GM12878 (cell line): ENCODE data around the gene ABCA9. TPM values are rescaled to one million over a fixed set of nuclear protein-coding genes. Genes with fewer than 3 reads are reported as not detected.

Experiments used
- ATAC-seq: fragments of 200-7000 bp; cut with Tn5 transposase; 3 replicates; pipeline ENCODE4 v1.9.1; 2020; ENCODE audit warnings: mild to moderate bottlenecking, moderate library complexity
- BruUV-seq: library from RNA; stranded (reverse); fragments of 400-500 nt; replicated peaks from 2 replicates; lab custom pipeline; 2021; lab: Mats Ljungman, UMichigan
- CTCF ChIA-PET: fragments of 300-600 bp; sonication (Branson Sonifier 250); formaldehyde crosslinking; extraction: SDS; loops from one replicate; lab custom pipeline; 2021; ENCODE audit warnings: inconsistent platforms; lab: Yijun Ruan, JAX
- POLR2A ChIA-PET: fragments of 350-600 bp; formaldehyde crosslinking; extraction: SDS; loops from one replicate; lab custom pipeline; 2021; ENCODE audit warnings: inconsistent platforms; lab: Charles Lee
- RAD21 ChIA-PET: fragments of 300-600 bp; sonication (Branson Sonifier 250); formaldehyde crosslinking; loops from one replicate; lab custom pipeline; 2023; ENCODE audit warnings: antibody characterized with exemption; ENCODE audit not compliant: unreplicated experiment; lab: Charles Lee
- SMC1A ChIA-PET: fragments of 300-600 bp; sonication (Branson Sonifier 250); formaldehyde crosslinking; loops from one replicate; lab custom pipeline; 2023; ENCODE audit not compliant: unreplicated experiment, uncharacterized antibody; lab: Charles Lee
- DNase-seq: peaks from one replicate; pipeline ENCODE4 v3.0.0-alpha.2; 2011; ENCODE audit warnings: low read depth, low spot score
- FAIRE-seq: peaks from 3 replicates; lab custom pipeline; 2011; peaks lifted over from hg19 to GRCh38; lab: Jason Lieb, UNC
- H2AFZ ChIP-seq: 2 replicates; pipeline ENCODE4 v1.6.0; 2011; ENCODE audit warnings: low read depth, low read length, control low read depth; ENCODE audit not compliant: control insufficient read depth
- H3K27ac ChIP-seq: 2 replicates; pipeline ENCODE4 v1.5.1; 2011; ENCODE audit warnings: control low read depth; ENCODE audit not compliant: control insufficient read depth, insufficient read depth
- H3K27me3 ChIP-seq, 2 experiments: replicated peaks in 1 of 2; 2 replicates each; pipeline versions ENCODE4 v1.6.0 to v1.6.1; 2011; ENCODE audit warnings: low read length in 1 of 2; ENCODE audit not compliant: control insufficient read depth in 2 of 2, insufficient read depth in 2 of 2
- H3K36me3 ChIP-seq, 2 experiments: 2 replicates each; pipeline ENCODE4 v1.5.1; 2011; ENCODE audit warnings: low read length in 1 of 2; ENCODE audit not compliant: control insufficient read depth in 2 of 2, insufficient read depth in 2 of 2
- H3K4me1 ChIP-seq: 2 replicates; pipeline ENCODE4 v1.6.1; 2011; ENCODE audit warnings: mild to moderate bottlenecking, low read length, moderate library complexity, mixed read lengths; ENCODE audit not compliant: control insufficient read depth, insufficient read depth
- H3K4me2 ChIP-seq: 2 replicates; pipeline ENCODE4 v1.6.0; 2011; ENCODE audit warnings: control low read depth; ENCODE audit not compliant: control insufficient read depth, insufficient read depth
- H3K4me3 ChIP-seq: fragments of 200-600 bp; sonication (generic); 2 replicates; pipeline ENCODE4 v1.5.1; 2016
- H3K79me2 ChIP-seq: 2 replicates; pipeline ENCODE4 v1.6.0; 2011; ENCODE audit warnings: low read length; ENCODE audit not compliant: control insufficient read depth, insufficient read depth
- H3K9ac ChIP-seq: 2 replicates; pipeline ENCODE4 v1.8.0; 2011; ENCODE audit warnings: low read length, control low read depth, mixed read lengths; ENCODE audit not compliant: control insufficient read depth, insufficient read depth
- H3K9me3 ChIP-seq: replicated peaks from 3 replicates; pipeline ENCODE4 v1.5.1; 2011; ENCODE audit warnings: mild to moderate bottlenecking, low read length; ENCODE audit not compliant: control insufficient read depth, insufficient read depth
- H4K20me1 ChIP-seq: 2 replicates; pipeline ENCODE4 v1.6.0; 2011; ENCODE audit not compliant: control insufficient read depth, insufficient read depth
- CBX3 ChIP-seq: fragments of 200-600 bp; sonication (generic); IDR thresholded peaks from 2 replicates; pipeline ENCODE4 v1.6.1; 2016; ENCODE audit warnings: low read depth, borderline replicate concordance
- CEBPZ ChIP-seq: fragments of 150-350 bp; IDR thresholded peaks from 2 replicates; pipeline ENCODE4 v1.6.1; 2016; ENCODE audit warnings: low read depth, low read length
- KAT2A ChIP-seq: conservative IDR thresholded peaks from 2 replicates; pipeline ENCODE4 v1.6.1; 2011; ENCODE audit warnings: low read depth, low read length; ENCODE audit not compliant: control insufficient read depth
- MLLT1 ChIP-seq: fragments of 450-650 bp; IDR thresholded peaks from 2 replicates; pipeline ENCODE4 v1.6.1; 2016; ENCODE audit warnings: mild to moderate bottlenecking
- REST ChIP-seq: IDR thresholded peaks from 2 replicates; pipeline ENCODE4 v1.6.1; 2012; ENCODE audit warnings: mild to moderate bottlenecking, low read depth, low read length
- SREBF1 ChIP-seq: IDR thresholded peaks from 2 replicates; pipeline ENCODE4 v1.6.1; 2012; ENCODE audit warnings: mild to moderate bottlenecking, low read length
- SUZ12 ChIP-seq: fragments of 200-600 bp; sonication (generic); IDR thresholded peaks from one replicate; pipeline ENCODE4 v1.6.1; 2018; ENCODE audit warnings: antibody characterized with exemption, mild to moderate bottlenecking; ENCODE audit not compliant: unreplicated experiment
- ZSCAN29 ChIP-seq: fragments of 450-650 bp; IDR thresholded peaks from 2 replicates; pipeline ENCODE4 v1.6.1; 2017; ENCODE audit warnings: mild to moderate bottlenecking, moderate library complexity
- WGBS: methylation state at CpG from one replicate; pipeline ENCODE4 v1.1.6; 2016; ENCODE audit warnings: low lambda C conversion rate; ENCODE audit not compliant: insufficient replicate concordance, insufficient coverage; ENCODE audit errors: missing lambda C conversion rate; 5-methylcytosine and 5-hydroxymethylcytosine counted together
- in situ Hi-C: fragments of 300-500 bp; cut with MboI; formaldehyde crosslinking; loops from 9 replicates; pipeline ENCODE4 v1.14.3; 2018; ENCODE audit warnings: mixed read lengths
- intact Hi-C: fragments of 100-400 bp; cut with micrococcal nuclease; formaldehyde crosslinking; loops from one replicate; pipeline ENCODE4 v1.14.2; 2022; ENCODE audit not compliant: unreplicated experiment
- polyA plus RNA-seq, 11 experiments: library from polyadenylated mRNA; depleted of rRNA in 4 of 11; unstranded in 6 of 11; stranded (reverse) in 5 of 11; fragments of >200 nt; fragmentation: Nextera tagmentation in 4 of 11; fragmentation: Illumina TruSeq in 1 of 11; extraction: Ambion mirVana in 4 of 11; extraction: Trizol in 1 of 11; gene quantifications; 1 replicate in 1 of 11; 2 replicates in 10 of 11; pipeline versions ENCODE4 v1.2.1 to v1.2.3, GENCODE V29; 2011 to 2016; ENCODE audit warnings: inconsistent platforms in 2 of 11, missing spikeins in 2 of 11, low read depth in 1 of 11
- total RNA-seq, 4 experiments: library from RNA; depleted of rRNA in 3 of 4; stranded (reverse); fragments of >200 nt in 3 of 4; fragmentation: Illumina TruSeq in 1 of 4; extraction: Trizol in 1 of 4; gene quantifications; 2 replicates each; pipeline versions ENCODE4 v1.2.1 to v1.2.3, GENCODE V29; 2013 to 2021

ABCA9 gene
- total and polyA plus RNA-seq, 10 of the 15 experiments (the other 5 are each of a cell fraction or from before 2014, with no cell fraction given) = under 0.01 to 2.9 (median 0.31) TPM

GRCh38 chr17:69064001-69064400 lies 3.3 kb upstream of the ABCA9 start:
- ChIA-PET RAD21 (no interaction called here), SMC1A (interaction anchor here (1.2 kb wide), 1 partner anchor 11 kb away, joined by 4 read pairs; no protein-coding TSS in a partner anchor), POLR2A (no interaction called here), CTCF (no interaction called here)
- no peaks in the 10 kb centered on the region for H3K36me3 ChIP-seq
- H3K9ac ChIP-seq = no peak overlapping the region
- H3K4me2 ChIP-seq = no peak overlapping the region
- H3K9me3 ChIP-seq = peaks cover 2% of the 10 kb centered on the region; the same call in 1 of the 3 replicates
- 73% methylated on average over 2 of the region's 2 CpGs for WGBS
- no peak for ATAC-seq
- H2AFZ ChIP-seq = no peak overlapping the region
- FAIRE-seq = no peak
- H3K4me1 ChIP-seq = no peaks in the 10 kb centered on the region
- H3K4me3 ChIP-seq = no peak overlapping the region
- TF ChIP-seq SREBF1 (no peak), KAT2A (no peak), ZSCAN29 (no peak), CEBPZ (no peak), CBX3 (no peak), SUZ12 (no peak), REST (no peak), MLLT1 (no peak)
- DNase-seq = no peak
- H3K27me3 ChIP-seq = no peaks in the 10 kb centered on the region
- H3K79me2 ChIP-seq = no peaks in the 10 kb centered on the region
- no peaks in the 10 kb centered on the region for H4K20me1 ChIP-seq
- in situ Hi-C loops (no loop called here), intact Hi-C loops (loop anchor here (10.0 kb wide), 1 partner anchor 289 kb away; no protein-coding TSS in a partner anchor)
- no peak overlapping the region for H3K27ac ChIP-seq
- BruUV-seq = no TSS peak
